GM21528 (cell line): Measurements from ENCODE around the gene OR6C65.

Experiments
- ATAC-seq: cut with Tn5 transposase; IDR thresholded peaks from one replicate; pipeline ENCODE4 v1.9.1; 2021; ENCODE audit warnings: mild to moderate bottlenecking, moderate library complexity; ENCODE audit not compliant: unreplicated experiment, low FRiP score

The OR6C65 gene

DNA sequence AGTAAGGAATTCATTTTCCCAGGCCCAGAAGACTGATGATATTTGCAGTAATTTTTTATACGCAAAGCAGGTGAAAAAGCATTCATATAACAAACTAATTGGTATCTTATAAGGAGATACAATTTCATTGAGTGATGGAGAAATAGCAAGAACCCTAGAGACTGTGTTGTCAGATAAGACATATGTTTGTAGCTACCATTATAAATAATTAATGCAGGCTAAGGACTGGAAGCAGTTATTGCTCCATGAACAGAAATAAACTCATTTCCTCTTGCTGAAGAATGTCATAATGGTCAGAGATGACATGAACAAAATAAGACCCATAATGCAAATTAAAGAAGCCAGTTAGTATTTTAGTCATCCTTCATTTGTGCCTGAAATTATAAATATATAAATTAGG lies 45.0 kb downstream of the OR6C65 start:
- ATAC-seq, result no peak

DNA sequence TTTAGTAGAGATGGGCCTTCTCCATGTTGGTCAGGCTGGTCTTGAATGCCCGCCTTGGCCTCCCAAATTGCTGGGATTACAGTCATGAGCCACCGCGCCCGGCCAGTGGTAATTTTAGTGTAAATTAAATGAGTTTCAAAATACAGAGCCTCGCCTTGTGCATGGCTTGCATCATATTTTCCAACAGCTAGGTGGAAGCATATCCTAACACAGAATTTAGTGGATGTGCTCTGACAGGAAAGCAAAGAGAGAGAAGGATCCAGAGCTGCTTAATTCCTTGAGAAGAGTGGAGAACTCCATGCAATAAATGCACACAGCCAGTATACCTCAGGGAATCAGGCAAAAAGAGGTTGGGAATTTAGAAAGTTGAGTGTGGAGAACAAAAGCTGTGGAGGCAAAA lies 46.0 kb downstream of the OR6C65 start:
- no peak for ATAC-seq

DNA sequence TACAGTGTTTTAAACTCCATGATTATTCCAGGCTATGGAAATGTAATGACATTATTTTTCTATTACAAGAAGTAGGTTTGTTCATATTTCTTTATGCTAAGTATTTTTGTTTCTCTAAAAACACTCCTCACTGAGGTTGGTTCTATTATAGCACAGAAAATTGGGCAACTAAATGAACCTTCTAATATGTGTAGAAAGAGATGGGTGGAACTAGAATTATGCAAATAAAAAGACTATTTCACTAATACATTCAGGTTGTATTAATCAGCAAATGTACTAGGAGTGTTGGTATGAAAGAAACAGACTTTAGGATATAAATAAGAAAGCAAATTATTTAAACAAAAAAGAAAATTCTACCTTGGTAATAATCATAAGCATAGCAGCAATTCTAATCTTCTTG lies 48.5 kb downstream of the OR6C65 start:
- no peak for ATAC-seq
